HG02943 (cell line): ENCODE measurements around the gene SYT7.
"Not testable (repeated sequence)": the region's sequence is repeated elsewhere in the genome, so short reads cannot be mapped to it uniquely, and the experiment has no call there.

Source experiments
- ATAC-seq: cut with Tn5 transposase; IDR thresholded peaks from one replicate; pipeline ENCODE4 v1.9.1; 2021; ENCODE audit warnings: mild to moderate bottlenecking, low read depth, moderate library complexity; ENCODE audit not compliant: unreplicated experiment

SYT7 gene

GRCh38 chr11:61482513-61482912 is 98.4 kb downstream of the SYT7 start:
- no peak for ATAC-seq

- no peak for ATAC-seq
Measured at GRCh38 chr11:61481806-61482205, 99.1 kb downstream of the SYT7 start.

DNA sequence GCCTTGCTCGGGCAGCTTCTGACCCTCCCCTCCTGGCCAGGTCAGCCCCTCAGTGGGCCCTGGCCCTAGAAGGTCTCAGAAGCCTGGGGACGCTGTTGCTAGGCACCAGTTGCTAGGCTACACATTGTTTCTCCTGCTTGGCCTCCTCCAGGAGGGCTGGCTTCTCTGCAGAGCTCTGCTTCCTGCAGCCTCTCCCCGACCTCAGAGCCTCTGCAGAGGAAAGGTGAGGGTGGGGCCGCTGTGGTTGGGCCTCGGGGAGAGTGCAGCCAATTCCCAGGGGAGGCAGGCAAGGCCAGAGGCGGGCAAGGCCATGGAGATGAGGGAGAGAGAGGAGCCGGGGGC is 99.9 kb downstream of the SYT7 start:
- ATAC-seq, result no peak

- no peak for ATAC-seq
Measured at GRCh38 chr11:61480261-61480993, 100.4 kb downstream of the SYT7 start.

DNA sequence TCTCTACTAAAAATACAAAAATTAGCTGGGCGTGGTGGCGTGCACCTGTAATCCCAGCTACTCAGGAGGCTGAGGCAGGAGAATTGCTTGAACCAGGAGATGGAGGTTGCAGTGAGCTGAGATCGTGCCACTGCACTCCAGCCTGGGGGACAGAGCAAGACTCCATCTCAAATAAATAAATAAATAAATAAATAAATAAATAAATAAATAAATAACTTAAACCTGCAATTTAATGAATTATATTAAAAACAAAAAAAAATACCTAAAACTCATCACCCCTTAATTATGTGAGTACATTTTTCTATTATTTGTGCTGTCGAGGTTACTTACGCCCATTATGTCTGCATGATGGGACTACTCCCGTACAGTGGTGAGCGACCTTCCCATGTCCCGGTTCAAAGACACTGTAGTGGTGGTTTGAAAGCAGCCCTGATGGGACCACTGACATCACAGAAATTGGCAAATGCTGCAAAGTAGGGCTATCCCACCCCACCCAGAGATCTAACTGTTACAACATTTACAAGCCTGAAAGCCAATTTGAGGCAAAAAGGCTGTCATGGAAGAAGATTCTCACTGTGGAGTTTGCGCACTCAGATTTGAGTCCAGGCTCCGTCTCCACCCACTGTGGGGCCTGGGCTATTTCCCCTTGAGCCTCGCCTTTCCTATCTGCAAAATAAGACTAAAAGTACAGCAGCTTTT is 101.4 kb downstream of the SYT7 start:
- ATAC-seq, result not testable (repeated sequence)

DNA sequence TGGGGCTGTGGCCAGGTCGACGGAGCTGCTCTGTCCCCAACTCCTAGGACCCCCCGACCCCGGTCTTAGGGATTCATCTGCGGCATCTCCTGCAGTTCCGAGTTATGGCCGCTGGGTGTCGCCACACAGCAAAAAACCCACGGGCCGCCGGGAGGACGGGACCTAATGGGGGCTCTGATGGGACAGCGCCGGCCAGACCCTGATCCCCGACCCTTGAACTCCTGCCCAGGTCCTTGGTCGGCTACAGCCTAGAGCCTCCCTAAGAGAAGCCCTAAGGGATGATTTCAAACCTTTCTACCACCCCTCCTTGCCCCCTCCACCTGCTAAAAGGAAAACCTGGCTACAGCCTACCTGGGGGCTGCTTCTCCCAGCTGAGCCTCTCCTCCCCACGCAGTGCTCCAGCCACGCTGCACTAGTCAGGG is 103.1 kb downstream of the SYT7 start:
- no peak for ATAC-seq

DNA sequence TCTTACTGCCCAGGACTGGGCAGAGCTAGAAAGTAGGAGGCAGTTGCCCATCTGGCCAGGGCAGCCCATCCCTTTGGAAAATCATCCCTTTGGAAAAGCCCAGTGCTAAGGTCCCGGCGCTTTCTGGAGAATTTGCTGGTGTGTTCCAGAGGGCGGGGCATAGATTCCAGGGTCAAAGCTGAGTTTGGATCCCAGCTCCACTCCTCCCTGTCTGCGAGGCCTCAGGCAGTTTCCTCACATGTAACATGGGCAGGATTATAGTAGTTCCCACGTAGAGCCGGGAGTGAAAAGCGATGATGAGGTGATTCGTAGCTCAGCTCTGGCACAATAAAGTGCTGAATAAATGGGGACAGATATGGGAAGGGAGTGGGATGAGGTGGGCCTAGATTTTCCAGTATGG is 103.8 kb downstream of the SYT7 start:
- ATAC-seq, result no peak

GRCh38 chr11:61476371-61476770 is 104.5 kb downstream of the SYT7 start:
- no peak for ATAC-seq

DNA sequence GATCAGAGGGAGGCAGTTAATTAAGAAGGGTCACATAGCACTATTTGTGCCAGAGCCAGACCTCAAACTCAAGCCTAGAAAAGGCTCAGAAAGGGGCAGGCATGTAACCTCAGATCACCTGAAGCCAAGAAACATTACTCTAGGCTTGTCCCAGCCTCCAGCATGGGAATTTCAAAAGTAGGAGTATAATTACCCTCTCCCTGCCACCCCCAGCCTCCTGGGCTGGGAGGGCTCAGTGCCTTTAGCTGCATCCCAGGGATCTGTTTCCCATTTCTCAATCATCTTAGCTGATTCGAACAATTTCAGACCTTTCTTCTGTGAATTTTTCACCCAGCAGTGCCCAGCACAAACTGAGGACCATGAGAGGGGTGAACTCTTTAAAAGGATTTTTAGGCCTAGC is 105.4 kb downstream of the SYT7 start:
- no peak for ATAC-seq

GRCh38 chr11:61474013-61474643 is 106.7 kb downstream of the SYT7 start:
- ATAC-seq, result no peak

- no peak for ATAC-seq
Measured at GRCh38 chr11:61473370-61474012, 107.4 kb downstream of the SYT7 start.

- ATAC-seq, result no peak
Measured at GRCh38 chr11:61472868-61473267, 108.0 kb downstream of the SYT7 start.

GRCh38 chr11:61472282-61472681 is 108.6 kb downstream of the SYT7 start:
- no peak for ATAC-seq

- ATAC-seq, result no peak
Measured at GRCh38 chr11:61468002-61468401, 112.9 kb downstream of the SYT7 start.

DNA sequence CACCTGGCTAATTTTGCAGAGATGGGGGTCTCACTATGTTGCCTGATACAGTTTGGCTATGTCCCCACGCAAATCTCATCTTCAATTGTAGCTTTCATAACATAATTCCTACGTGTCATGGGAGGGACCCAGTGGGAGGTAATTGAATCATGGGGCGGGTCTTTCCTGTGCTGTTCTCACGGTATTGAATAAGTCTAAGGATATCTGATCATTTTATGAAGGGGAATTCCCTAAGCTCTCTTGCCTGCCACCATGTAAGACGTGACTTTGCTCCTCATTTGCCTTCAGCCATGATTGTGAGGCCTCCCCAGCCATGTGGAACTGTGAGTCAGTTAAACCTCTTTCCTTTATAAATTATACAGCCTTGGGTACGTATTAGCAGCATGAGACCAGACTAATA is 113.3 kb downstream of the SYT7 start:
- not testable (repeated sequence) for ATAC-seq
